ENCODE data around the gene LIMK2. TPM values are rescaled to one million over a fixed set of nuclear protein-coding genes. Genes with fewer than 3 reads are reported as not detected.

LIMK2 gene
- total and polyA plus RNA-seq, 2 donors, result 21.6 to 32.6 TPM

- Histone ChIP-seq H3K27ac (ENCODE audit: low read depth in 1 of 2, low read length in 1 of 2) (no peak overlapping the region), H3K4me1 (ENCODE audit: control insufficient read depth in 2 of 2, insufficient read depth in 2 of 2, low read length in 2 of 2) (peaks cover 0 to under 1% of the 10 kb centered on the region in 2 donors), H3K27me3 (ENCODE audit: control insufficient read depth in 2 of 2, insufficient read depth in 1 of 2, low read length in 1 of 2) (no peaks in the 10 kb centered on the region), H3K4me3 (ENCODE audit: low read length in 2 of 2) (no peak overlapping the region), H3K36me3 (ENCODE audit: control insufficient read depth in 2 of 2, insufficient read depth in 2 of 2, low read length in 1 of 2) (peaks cover 48 to 72% of the 10 kb centered on the region in 2 donors), H3K9me3 (ENCODE audit: control insufficient read depth in 2 of 2, insufficient read depth in 1 of 2, low read length in 1 of 2) (no peaks in the 10 kb centered on the region)
- 77% methylated on average over 15 of the region's 15 CpGs for WGBS
- DNase-seq (ENCODE audit: low read depth in 6 of 9, low spot score in 9 of 9), result peak in 2 of 9 donors; percentile 56 to 69
These were observed 60.7 kb downstream of the LIMK2 start for GRCh38 chr22:31272522-31273446.

- WGBS, result 97% methylated on average over 3 of the region's 3 CpGs
- H3K36me3 ChIP-seq (ENCODE audit: control insufficient read depth in 2 of 2, insufficient read depth in 2 of 2, low read length in 1 of 2), result peaks cover 42 to 75% of the 10 kb centered on the region in 2 donors
- DNase-seq (ENCODE audit: low read depth in 6 of 9, low spot score in 9 of 9), result no peak
- H3K4me3 ChIP-seq (ENCODE audit: low read length in 2 of 2), result no peak overlapping the region
- no peaks in the 10 kb centered on the region for H3K9me3 ChIP-seq (ENCODE audit: control insufficient read depth in 2 of 2, insufficient read depth in 1 of 2, low read length in 1 of 2)
- no peaks in the 10 kb centered on the region for H3K27me3 ChIP-seq (ENCODE audit: control insufficient read depth in 2 of 2, insufficient read depth in 1 of 2, low read length in 1 of 2)
- peaks cover 0 to 11% of the 10 kb centered on the region in 2 donors for H3K4me1 ChIP-seq (ENCODE audit: control insufficient read depth in 2 of 2, insufficient read depth in 2 of 2, low read length in 2 of 2)
- H3K27ac ChIP-seq (ENCODE audit: low read depth in 1 of 2, low read length in 1 of 2), result no peak overlapping the region
These were observed 61.9 kb downstream of the LIMK2 start for GRCh38 chr22:31274017-31274416.

DNA sequence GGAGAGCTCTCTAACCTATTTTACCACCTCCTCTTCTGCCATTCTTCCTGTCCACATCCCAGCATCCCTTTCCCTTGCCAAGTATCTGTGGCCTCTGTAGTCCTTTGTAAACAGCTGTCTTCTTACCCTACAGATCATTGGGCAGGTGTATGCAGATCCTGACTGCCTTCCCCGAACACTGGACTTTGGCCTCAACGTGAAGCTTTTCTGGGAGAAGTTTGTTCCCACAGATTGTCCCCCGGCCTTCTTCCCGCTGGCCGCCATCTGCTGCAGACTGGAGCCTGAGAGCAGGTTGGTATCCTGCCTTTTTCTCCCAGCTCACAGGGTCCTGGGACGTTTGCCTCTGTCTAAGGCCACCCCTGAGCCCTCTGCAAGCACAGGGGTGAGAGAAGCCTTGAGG lies 62.9 kb downstream of the LIMK2 start:
- WGBS, result 96% methylated on average over 6 of the region's 6 CpGs
- Histone ChIP-seq H3K4me3 (ENCODE audit: low read length in 2 of 2) (no peak overlapping the region), H3K27ac (ENCODE audit: low read depth in 1 of 2, low read length in 1 of 2) (peak overlapping the region in 1 of 2 donors; percentile 46), H3K27me3 (ENCODE audit: control insufficient read depth in 2 of 2, insufficient read depth in 1 of 2, low read length in 1 of 2) (no peaks in the 10 kb centered on the region), H3K9me3 (ENCODE audit: control insufficient read depth in 2 of 2, insufficient read depth in 1 of 2, low read length in 1 of 2) (no peaks in the 10 kb centered on the region), H3K4me1 (ENCODE audit: control insufficient read depth in 2 of 2, insufficient read depth in 2 of 2, low read length in 2 of 2) (peaks cover 0 to 21% of the 10 kb centered on the region in 2 donors), H3K36me3 (ENCODE audit: control insufficient read depth in 2 of 2, insufficient read depth in 2 of 2, low read length in 1 of 2) (peaks cover 42 to 83% of the 10 kb centered on the region in 2 donors)
- no peak for DNase-seq (ENCODE audit: low read depth in 6 of 9, low spot score in 9 of 9)

DNA sequence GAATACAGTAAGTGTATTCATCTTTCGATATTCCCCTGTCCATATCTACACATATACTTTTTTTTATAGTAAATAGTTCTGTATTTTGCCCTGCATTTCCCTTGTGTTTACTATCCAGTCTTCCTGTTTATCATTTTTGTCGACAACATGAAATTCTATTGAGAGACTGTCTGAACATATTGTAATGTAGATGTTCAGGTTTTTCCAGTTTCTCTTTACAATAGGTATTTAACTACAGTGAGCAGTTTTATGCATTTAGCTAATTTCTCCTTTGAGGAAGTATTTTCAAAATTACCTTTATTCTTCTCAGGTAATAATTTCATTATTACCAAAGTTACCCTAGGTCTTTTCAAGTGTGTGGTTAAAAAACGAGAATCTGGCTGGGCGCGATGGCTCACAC lies 63.5 kb downstream of the LIMK2 start:
- Histone ChIP-seq H3K4me1 (ENCODE audit: control insufficient read depth in 2 of 2, insufficient read depth in 2 of 2, low read length in 2 of 2) (peaks cover 3 to 21% of the 10 kb centered on the region in 2 donors), H3K9me3 (ENCODE audit: control insufficient read depth in 2 of 2, insufficient read depth in 1 of 2, low read length in 1 of 2) (no peaks in the 10 kb centered on the region), H3K27me3 (ENCODE audit: control insufficient read depth in 2 of 2, insufficient read depth in 1 of 2, low read length in 1 of 2) (no peaks in the 10 kb centered on the region), H3K36me3 (ENCODE audit: control insufficient read depth in 2 of 2, insufficient read depth in 2 of 2, low read length in 1 of 2) (peaks cover 45 to 84% of the 10 kb centered on the region in 2 donors), H3K4me3 (ENCODE audit: low read length in 2 of 2) (no peak overlapping the region), H3K27ac (ENCODE audit: low read depth in 1 of 2, low read length in 1 of 2) (no peak overlapping the region)
- WGBS, result 78% methylated on average over 5 of the region's 5 CpGs
- DNase-seq (ENCODE audit: low read depth in 6 of 9, low spot score in 9 of 9), result no peak

- Histone ChIP-seq H3K27me3 (ENCODE audit: control insufficient read depth in 2 of 2, insufficient read depth in 1 of 2, low read length in 1 of 2) (no peaks in the 10 kb centered on the region), H3K4me1 (ENCODE audit: control insufficient read depth in 2 of 2, insufficient read depth in 2 of 2, low read length in 2 of 2) (peaks cover 4 to 23% of the 10 kb centered on the region in 2 donors), H3K9me3 (ENCODE audit: control insufficient read depth in 2 of 2, insufficient read depth in 1 of 2, low read length in 1 of 2) (no peaks in the 10 kb centered on the region), H3K4me3 (ENCODE audit: low read length in 2 of 2) (no peak overlapping the region), H3K27ac (ENCODE audit: low read depth in 1 of 2, low read length in 1 of 2) (no peak overlapping the region), H3K36me3 (ENCODE audit: control insufficient read depth in 2 of 2, insufficient read depth in 2 of 2, low read length in 1 of 2) (peaks cover 47 to 85% of the 10 kb centered on the region in 2 donors)
- no peak for DNase-seq (ENCODE audit: low read depth in 6 of 9, low spot score in 9 of 9)
- WGBS, result 97% methylated on average over 69 of the region's 69 CpGs
These were observed 64.5 kb downstream of the LIMK2 start for GRCh38 chr22:31276426-31277167.

- DNase-seq (ENCODE audit: low read depth in 6 of 9, low spot score in 9 of 9), result no peak
- Histone ChIP-seq H3K4me3 (ENCODE audit: low read length in 2 of 2) (no peak overlapping the region), H3K27ac (ENCODE audit: low read depth in 1 of 2, low read length in 1 of 2) (peak overlapping the region in 1 of 2 donors; percentile 72), H3K9me3 (ENCODE audit: control insufficient read depth in 2 of 2, insufficient read depth in 1 of 2, low read length in 1 of 2) (no peaks in the 10 kb centered on the region), H3K36me3 (ENCODE audit: control insufficient read depth in 2 of 2, insufficient read depth in 2 of 2, low read length in 1 of 2) (peaks cover 52 to 88% of the 10 kb centered on the region in 2 donors), H3K4me1 (ENCODE audit: control insufficient read depth in 2 of 2, insufficient read depth in 2 of 2, low read length in 2 of 2) (peaks cover 4 to 27% of the 10 kb centered on the region in 2 donors), H3K27me3 (ENCODE audit: control insufficient read depth in 2 of 2, insufficient read depth in 1 of 2, low read length in 1 of 2) (no peaks in the 10 kb centered on the region)
- 86% methylated on average over 5 of the region's 5 CpGs for WGBS
These were observed 65.6 kb downstream of the LIMK2 start for GRCh38 chr22:31277741-31278140.

- H3K9me3 ChIP-seq (ENCODE audit: control insufficient read depth in 2 of 2, insufficient read depth in 1 of 2, low read length in 1 of 2), result no peaks in the 10 kb centered on the region
- WGBS, result 92% methylated on average over 9 of the region's 9 CpGs
- peak overlapping the region; percentile 87 to 89 for H3K27ac ChIP-seq (ENCODE audit: low read depth in 1 of 2, low read length in 1 of 2)
- peaks cover 4 to 27% of the 10 kb centered on the region in 2 donors for H3K4me1 ChIP-seq (ENCODE audit: control insufficient read depth in 2 of 2, insufficient read depth in 2 of 2, low read length in 2 of 2)
- H3K36me3 ChIP-seq (ENCODE audit: control insufficient read depth in 2 of 2, insufficient read depth in 2 of 2, low read length in 1 of 2), result peaks cover 56 to 88% of the 10 kb centered on the region in 2 donors
- no peak overlapping the region for H3K4me3 ChIP-seq (ENCODE audit: low read length in 2 of 2)
- no peaks in the 10 kb centered on the region for H3K27me3 ChIP-seq (ENCODE audit: control insufficient read depth in 2 of 2, insufficient read depth in 1 of 2, low read length in 1 of 2)
- DNase-seq (ENCODE audit: low read depth in 6 of 9, low spot score in 9 of 9), result no peak
These were observed 66.1 kb downstream of the LIMK2 start for GRCh38 chr22:31278151-31278621.

DNA sequence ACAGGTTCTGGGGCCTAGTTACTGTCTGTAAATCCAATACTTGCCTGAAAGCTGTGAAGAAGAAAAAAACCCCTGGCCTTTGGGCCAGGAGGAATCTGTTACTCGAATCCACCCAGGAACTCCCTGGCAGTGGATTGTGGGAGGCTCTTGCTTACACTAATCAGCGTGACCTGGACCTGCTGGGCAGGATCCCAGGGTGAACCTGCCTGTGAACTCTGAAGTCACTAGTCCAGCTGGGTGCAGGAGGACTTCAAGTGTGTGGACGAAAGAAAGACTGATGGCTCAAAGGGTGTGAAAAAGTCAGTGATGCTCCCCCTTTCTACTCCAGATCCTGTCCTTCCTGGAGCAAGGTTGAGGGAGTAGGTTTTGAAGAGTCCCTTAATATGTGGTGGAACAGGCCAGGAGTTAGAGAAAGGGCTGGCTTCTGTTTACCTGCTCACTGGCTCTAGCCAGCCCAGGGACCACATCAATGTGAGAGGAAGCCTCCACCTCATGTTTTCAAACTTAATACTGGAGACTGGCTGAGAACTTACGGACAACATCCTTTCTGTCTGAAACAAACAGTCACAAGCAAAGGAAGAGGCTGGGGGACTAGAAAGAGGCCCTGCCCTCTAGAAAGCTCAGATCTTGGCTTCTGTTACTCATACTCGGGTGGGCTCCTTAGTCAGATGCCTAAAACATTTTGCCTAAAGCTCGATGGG lies 66.7 kb downstream of the LIMK2 start:
- Histone ChIP-seq H3K27me3 (ENCODE audit: control insufficient read depth in 2 of 2, insufficient read depth in 1 of 2, low read length in 1 of 2) (no peaks in the 10 kb centered on the region), H3K27ac (ENCODE audit: low read depth in 1 of 2, low read length in 1 of 2) (peak overlapping the region; percentile 89 to 90), H3K9me3 (ENCODE audit: control insufficient read depth in 2 of 2, insufficient read depth in 1 of 2, low read length in 1 of 2) (no peaks in the 10 kb centered on the region), H3K4me3 (ENCODE audit: low read length in 2 of 2) (no peak overlapping the region), H3K36me3 (ENCODE audit: control insufficient read depth in 2 of 2, insufficient read depth in 2 of 2, low read length in 1 of 2) (peaks cover 58 to 91% of the 10 kb centered on the region in 2 donors), H3K4me1 (ENCODE audit: control insufficient read depth in 2 of 2, insufficient read depth in 2 of 2, low read length in 2 of 2) (peaks cover 4 to 27% of the 10 kb centered on the region in 2 donors)
- DNase-seq (ENCODE audit: low read depth in 6 of 9, low spot score in 9 of 9), result peak in 3 of 9 donors; percentile 22 to 56 (median 54)
- WGBS, result 86% methylated on average over 6 of the region's 6 CpGs
